ENCODE results near the gene PHF2.

The PHF2 gene

GRCh38 chr9:93677641-93678136 lies 101.3 kb downstream of the PHF2 start:
- no peak for TF ChIP-seq CTCF (conservative IDR thresholded peaks at IDR 0.05; ENCODE audit: low read length)
- no peak for DNase-seq (ENCODE audit: low read depth)
- H3K4me3 ChIP-seq (ENCODE audit: low read length), result no peak overlapping the region

GRCh38 chr9:93678199-93679019 lies 102.0 kb downstream of the PHF2 start:
- DNase-seq (ENCODE audit: low read depth), result no peak
- TF ChIP-seq CTCF (conservative IDR thresholded peaks at IDR 0.05; ENCODE audit: low read length), result no peak
- no peak overlapping the region for H3K4me3 ChIP-seq (ENCODE audit: low read length)

GRCh38 chr9:93679536-93680442 lies 103.4 kb downstream of the PHF2 start:
- DNase-seq (ENCODE audit: low read depth), result no peak
- H3K4me3 ChIP-seq (ENCODE audit: low read length), result no peak overlapping the region
- TF ChIP-seq CTCF (conservative IDR thresholded peaks at IDR 0.05; ENCODE audit: low read length), result no peak

GRCh38 chr9:93680443-93681268 lies 104.3 kb downstream of the PHF2 start:
- no peak for DNase-seq (ENCODE audit: low read depth)
- no peak overlapping the region for H3K4me3 ChIP-seq (ENCODE audit: low read length)
- TF ChIP-seq CTCF (conservative IDR thresholded peaks at IDR 0.05; ENCODE audit: low read length), result no peak

GRCh38 chr9:93681269-93682154 lies 105.1 kb downstream of the PHF2 start:
- DNase-seq (ENCODE audit: low read depth), result no peak
- H3K4me3 ChIP-seq (ENCODE audit: low read length), result no peak overlapping the region
- no peak for TF ChIP-seq CTCF (conservative IDR thresholded peaks at IDR 0.05; ENCODE audit: low read length)
